T-helper 1 cell (primary cell): Measurements from ENCODE around the gene CPNE4.

Source experiments
- DNase-seq, 5 donors: peaks; one replicate each; pipeline ENCODE4 v3.0.0-alpha.2; 2012 to 2020

Gene CPNE4

DNA sequence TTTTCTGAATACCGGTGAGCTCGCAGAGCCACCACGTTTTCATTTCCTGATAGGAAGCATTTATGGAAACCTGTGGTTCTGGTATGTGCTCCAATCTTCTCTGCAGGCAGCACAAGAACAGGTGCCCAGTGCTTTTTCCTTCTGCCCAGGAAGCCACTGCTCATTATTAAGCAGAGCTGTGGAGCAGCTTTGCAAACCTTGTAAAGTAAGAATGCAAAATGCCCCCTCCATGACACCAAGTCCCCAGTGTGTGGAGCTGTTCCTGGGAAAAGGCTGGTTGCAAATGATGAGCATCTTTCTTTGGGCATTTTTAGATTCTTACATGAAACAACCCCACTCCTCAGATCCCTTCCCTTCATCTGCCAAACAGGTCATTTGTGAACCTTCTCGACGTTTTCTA is 466.4 kb downstream of the CPNE4 start:
- no peak for DNase-seq

DNA sequence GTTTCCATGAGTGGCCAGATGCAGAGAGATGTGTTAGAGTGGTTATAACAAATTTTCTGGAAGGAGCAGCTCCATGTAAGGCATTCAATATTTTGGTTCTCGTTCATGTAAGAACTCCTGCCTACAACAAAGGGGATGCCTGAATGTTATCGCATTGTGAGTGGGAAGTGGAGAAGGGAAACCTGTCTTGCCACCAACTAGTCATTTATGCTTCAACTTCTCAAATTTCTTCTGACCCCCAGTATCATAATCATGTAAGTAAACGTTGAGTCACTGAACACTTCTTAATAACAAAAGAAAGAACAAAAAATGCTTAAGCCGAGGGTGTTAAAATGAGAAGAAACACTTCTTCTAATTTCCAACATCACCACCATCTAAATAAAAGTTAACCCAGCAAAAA is 470.0 kb downstream of the CPNE4 start:
- DNase-seq, result no peak

DNA sequence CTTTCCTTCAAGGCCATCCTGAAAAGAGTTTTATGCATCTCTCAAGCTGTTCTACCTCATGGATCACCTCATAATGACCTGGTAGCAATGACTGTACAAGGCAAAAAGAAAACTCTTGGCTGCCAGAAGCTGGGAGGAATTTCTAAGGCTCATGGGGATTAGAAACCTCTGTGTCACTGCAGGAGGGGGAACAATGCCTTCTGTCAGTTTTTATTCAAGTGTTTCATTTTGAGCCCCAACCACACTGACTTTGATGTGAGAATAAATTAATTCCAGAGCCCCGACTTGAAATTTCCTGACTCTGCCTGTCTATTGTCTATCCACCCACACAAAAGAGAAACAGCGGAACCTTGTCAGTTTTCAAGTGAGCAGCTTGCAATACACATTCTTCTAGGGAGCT is 473.3 kb downstream of the CPNE4 start:
- DNase-seq, result no peak

DNA sequence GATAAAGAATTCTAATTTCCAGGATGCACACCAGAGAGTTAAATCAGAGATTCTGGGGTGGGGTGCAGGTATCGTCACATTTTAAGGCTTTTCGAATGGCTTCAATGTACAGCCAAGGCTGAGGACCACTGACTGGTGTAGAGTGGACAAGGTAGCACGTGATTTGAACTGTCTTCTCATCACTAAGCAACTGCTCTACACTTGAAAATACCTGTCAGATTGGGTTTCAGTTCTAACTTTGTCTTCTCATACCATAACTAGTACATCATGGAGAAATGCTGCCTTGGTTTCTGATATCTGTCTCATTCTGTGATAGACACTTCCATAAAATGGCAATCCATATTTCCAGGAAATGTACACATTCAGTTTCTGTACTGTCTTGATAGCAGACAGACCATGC is 474.0 kb downstream of the CPNE4 start:
- no peak for DNase-seq

- no peak for DNase-seq
Observed at GRCh38 chr3:131555456-131555855, 479.4 kb downstream of the CPNE4 start.

GRCh38 chr3:131553495-131554247 is 481.1 kb downstream of the CPNE4 start:
- DNase-seq, result peak in 1 of 5 donors; percentile 48

GRCh38 chr3:131551761-131552160 is 483.1 kb downstream of the CPNE4 start:
- DNase-seq, result no peak

- no peak for DNase-seq
Observed at GRCh38 chr3:131550562-131551465, 484.0 kb downstream of the CPNE4 start.

DNA sequence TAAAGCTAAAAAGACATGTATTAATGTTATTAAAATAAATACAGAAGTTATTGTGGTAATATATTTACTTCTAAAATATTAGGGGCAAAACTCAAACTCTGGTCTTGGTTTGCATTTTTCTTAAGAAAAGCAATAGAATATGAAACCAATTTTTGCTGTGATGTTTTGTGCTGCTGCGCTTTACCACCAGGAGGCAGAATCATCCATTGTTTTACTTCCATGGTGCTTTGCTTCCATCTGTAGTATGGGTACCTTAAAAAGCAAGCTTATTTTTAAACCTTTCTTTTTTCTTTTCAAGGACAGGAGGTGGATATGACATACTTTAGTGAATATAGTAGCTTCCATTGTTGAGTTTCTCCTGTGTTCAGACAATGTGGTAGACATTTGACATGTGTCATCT is 485.5 kb downstream of the CPNE4 start:
- DNase-seq, result peak in 1 of 5 donors; percentile 17

GRCh38 chr3:131547585-131547984 is 487.2 kb downstream of the CPNE4 start:
- DNase-seq, result no peak

DNA sequence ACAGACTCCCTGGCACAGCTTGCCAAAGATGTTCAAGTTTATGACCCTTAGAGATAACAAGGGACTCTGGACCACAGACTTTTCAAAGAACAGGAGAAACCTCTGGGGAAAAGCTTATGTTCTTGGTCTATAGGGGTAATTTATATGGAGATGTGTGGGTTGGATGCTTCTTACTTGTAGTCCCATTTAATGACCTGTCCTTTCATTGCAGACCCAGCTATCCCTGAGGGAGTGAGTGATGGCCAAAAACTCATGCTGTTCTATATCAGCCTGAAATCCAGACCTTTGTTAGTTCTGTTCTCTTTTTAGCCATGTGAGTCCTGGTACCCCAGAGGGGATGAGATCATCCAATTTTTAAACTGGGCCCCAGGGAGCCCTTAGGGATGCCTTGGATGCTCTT is 488.4 kb downstream of the CPNE4 start:
- no peak for DNase-seq

- DNase-seq, result no peak
Observed at GRCh38 chr3:131544557-131544956, 490.3 kb downstream of the CPNE4 start.

DNA sequence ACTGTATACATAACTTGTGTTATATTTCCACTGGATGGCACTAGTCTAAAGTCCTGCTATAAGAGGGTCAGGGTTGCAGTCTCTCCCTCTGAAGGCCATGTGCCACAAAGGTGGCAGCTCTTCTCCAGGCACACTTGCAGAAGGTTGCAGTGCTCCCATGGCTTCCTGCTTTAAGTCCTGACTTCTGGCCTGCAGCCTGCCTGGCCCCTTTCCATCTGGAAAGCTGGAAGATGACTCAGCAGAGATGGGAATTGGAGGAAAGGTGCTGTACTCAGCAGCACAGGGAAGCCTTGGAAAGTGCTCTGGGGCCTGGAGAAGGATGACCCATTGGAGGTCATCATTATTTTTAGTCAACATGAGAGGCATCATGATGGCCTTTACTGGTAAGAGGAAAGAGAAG is 491.1 kb downstream of the CPNE4 start:
- no peak for DNase-seq

GRCh38 chr3:131541288-131541687 is 493.5 kb downstream of the CPNE4 start:
- no peak for DNase-seq

DNA sequence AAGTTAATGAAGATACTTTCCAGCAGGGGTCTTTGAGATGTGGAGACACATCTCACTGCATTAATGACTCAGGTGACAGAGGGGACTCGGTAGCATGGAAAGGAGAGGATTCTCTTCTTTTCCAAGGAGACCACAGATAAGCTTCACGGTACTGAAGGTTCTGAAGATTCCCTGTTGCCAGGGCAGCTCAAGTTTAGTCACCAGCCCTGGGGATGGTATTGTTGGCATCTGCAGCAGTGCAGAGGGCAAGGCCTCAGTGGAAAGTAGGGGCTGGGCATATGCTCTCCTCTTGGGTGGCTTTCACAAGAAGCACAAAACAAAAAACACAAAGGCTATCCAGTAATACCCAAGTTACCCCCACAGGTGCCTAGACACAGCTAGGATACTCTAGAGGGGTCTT is 494.0 kb downstream of the CPNE4 start:
- no peak for DNase-seq

GRCh38 chr3:131540143-131540542 is 494.7 kb downstream of the CPNE4 start:
- no peak for DNase-seq

DNA sequence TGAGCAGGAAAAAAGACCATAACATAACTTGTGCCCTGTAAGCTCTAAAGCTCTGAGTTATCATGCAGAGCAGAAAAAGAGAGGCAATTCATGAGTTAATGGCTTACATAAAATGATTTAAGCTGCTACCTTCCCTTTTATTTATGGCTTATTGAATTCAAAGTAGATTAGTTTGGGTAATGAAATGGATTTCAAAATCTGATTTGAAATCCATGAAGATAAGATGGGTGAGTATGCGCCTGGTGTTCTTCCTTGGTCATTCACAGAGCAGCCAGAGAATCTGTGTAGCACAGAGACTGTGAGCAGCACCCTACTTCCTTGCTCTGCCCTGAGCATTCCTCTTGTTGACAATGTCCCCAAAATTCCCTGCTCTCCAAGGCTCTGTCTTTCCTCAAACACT is 495.8 kb downstream of the CPNE4 start:
- no peak for DNase-seq

DNA sequence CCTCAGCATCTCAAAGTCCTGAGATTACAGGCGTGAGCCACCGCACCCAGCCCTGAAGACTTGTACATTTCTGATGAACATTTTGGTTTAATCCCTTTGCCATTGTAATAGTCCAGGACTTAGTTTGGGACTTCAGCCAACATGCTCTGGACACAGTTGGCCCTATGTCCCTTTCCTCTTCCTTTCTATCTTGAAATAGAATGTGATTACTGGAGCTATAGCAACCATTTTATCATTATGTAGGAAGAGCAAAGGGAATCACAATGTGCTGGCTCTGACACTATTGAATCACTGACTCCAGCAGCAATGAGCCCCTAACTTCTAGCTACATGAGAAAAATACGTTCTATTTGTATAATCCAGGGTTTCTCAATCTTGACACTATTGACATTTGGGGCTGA is 497.3 kb downstream of the CPNE4 start:
- no peak for DNase-seq

DNA sequence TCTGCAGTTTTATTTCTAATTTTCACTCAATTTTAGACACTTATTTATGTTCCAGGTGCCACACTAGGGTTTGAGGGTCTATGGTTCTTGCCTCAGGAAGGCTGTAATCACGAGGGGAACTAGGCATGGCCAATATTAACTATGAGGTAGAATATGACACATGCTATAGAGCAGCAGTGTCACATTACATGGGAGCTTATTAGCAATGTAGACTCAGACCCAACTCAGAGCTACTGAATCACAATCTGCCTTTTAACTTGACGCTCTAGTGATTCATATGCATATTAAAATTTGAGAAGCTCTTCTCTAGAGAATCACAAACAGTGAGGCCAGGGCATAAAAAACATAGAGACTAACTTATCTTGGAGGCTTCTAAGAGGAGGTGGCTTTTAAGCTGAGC is 499.2 kb downstream of the CPNE4 start:
- no peak for DNase-seq

- no peak for DNase-seq
Observed at GRCh38 chr3:131535131-131535530, 499.7 kb downstream of the CPNE4 start.

- DNase-seq, result no peak
Observed at GRCh38 chr3:131532645-131533044, 502.2 kb downstream of the CPNE4 start.

- no peak for DNase-seq
Observed at GRCh38 chr3:131530843-131531242, 504.0 kb downstream of the CPNE4 start.

DNA sequence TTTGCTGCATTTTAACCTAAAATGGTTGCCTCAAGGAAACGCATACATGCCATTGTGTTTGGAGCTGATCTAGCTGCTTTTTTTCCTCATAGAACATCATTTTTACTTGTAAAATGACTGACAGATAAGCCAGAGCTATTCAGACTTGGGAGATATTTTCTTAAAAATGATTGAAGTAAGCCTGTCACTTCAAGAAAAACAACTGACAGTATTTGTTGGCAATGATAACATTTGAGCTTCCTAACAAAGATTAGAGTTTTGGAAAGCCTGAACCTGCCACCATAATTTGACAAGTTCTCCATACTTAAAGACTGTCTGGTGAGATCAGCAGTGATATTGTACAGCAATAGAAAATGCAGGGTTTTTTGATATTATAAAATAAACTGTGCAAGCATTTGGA is 504.4 kb downstream of the CPNE4 start:
- DNase-seq, result no peak

GRCh38 chr3:131526801-131527347 is 507.9 kb downstream of the CPNE4 start:
- DNase-seq, result no peak
